ENCODE results near the gene MTOR. TPM values are rescaled to one million over a fixed set of nuclear protein-coding genes. Genes with fewer than 3 reads are reported as not detected.

MTOR gene
- total and polyA plus RNA-seq, 5 experiments from 2014 or later: 3.5 to 45.9 (median 7.2) TPM

- no peaks in the 10 kb centered on the region for H3K27me3 Mint-ChIP-seq
- DNase-seq (no peak), ATAC-seq (no peak)
- POLR2A ChIA-PET: no interaction called here
- H3K27ac Mint-ChIP-seq: peak overlapping the region in 3 of 10 donors; percentile 20 to 59 (median 58)
- peaks cover 6 to 80% (median 13%) of the 10 kb centered on the region in 3 donors for H3K36me3 Mint-ChIP-seq
- no peaks in the 10 kb centered on the region for H3K9me3 Mint-ChIP-seq
- peaks cover 2 to 15% (median 6%) of the 10 kb centered on the region in 4 donors for H3K4me1 Mint-ChIP-seq
- no peak overlapping the region for H3K4me3 Mint-ChIP-seq
Measured at GRCh38 chr1:11245248-11245647, 17.1 kb downstream of the MTOR start.

GRCh38 chr1:11238311-11238710 lies 24.0 kb downstream of the MTOR start:
- H3K4me1 Mint-ChIP-seq: peaks cover 0 to 8% (median 6%) of the 10 kb centered on the region in 4 donors
- no peak overlapping the region for H3K4me3 Mint-ChIP-seq
- POLR2A ChIA-PET: no interaction called here
- H3K27me3 Mint-ChIP-seq: no peaks in the 10 kb centered on the region
- peaks cover 13 to 93% (median 34%) of the 10 kb centered on the region in 3 donors for H3K36me3 Mint-ChIP-seq
- no peak for ATAC-seq
- no peaks in the 10 kb centered on the region for H3K9me3 Mint-ChIP-seq
- H3K27ac Mint-ChIP-seq: peak overlapping the region in 1 of 10 donors; percentile 57
- no peak for DNase-seq

- Mint-ChIP-seq H3K9me3 (no peaks in the 10 kb centered on the region), H3K36me3 (peaks cover 13 to 92% (median 37%) of the 10 kb centered on the region in 3 donors), H3K4me3 (no peak overlapping the region), H3K27ac (no peak overlapping the region), H3K4me1 (peaks cover 0 to 8% (median 6%) of the 10 kb centered on the region in 4 donors), H3K27me3 (no peaks in the 10 kb centered on the region)
- DNase-seq: no peak
- ATAC-seq: no peak
- POLR2A ChIA-PET: no interaction called here
Measured at GRCh38 chr1:11237356-11237755, 25.0 kb downstream of the MTOR start.

- DNase-seq (no peak), ATAC-seq (no peak)
- no peaks in the 10 kb centered on the region for H3K27me3 Mint-ChIP-seq
- POLR2A ChIA-PET: interaction anchor here (0.7 kb wide), 1 partner anchor 489 kb away, joined by 3 read pairs; no protein-coding TSS in a partner anchor
- H3K36me3 Mint-ChIP-seq: peaks cover 8 to 95% (median 50%) of the 10 kb centered on the region in 3 donors
- H3K9me3 Mint-ChIP-seq: no peaks in the 10 kb centered on the region
- peaks cover 1 to 16% (median 4%) of the 10 kb centered on the region in 4 donors for H3K4me1 Mint-ChIP-seq
- H3K27ac Mint-ChIP-seq: no peak overlapping the region
- H3K4me3 Mint-ChIP-seq: no peak overlapping the region
Measured at GRCh38 chr1:11233208-11233607, 29.1 kb downstream of the MTOR start.

GRCh38 chr1:11229203-11229602 lies 33.1 kb downstream of the MTOR start:
- H3K27me3 Mint-ChIP-seq: no peaks in the 10 kb centered on the region
- peak overlapping the region in 1 of 10 donors; percentile 44 for H3K4me3 Mint-ChIP-seq
- peaks cover 12 to 89% (median 48%) of the 10 kb centered on the region in 3 donors for H3K36me3 Mint-ChIP-seq
- no peak for ATAC-seq
- POLR2A ChIA-PET: no interaction called here
- H3K27ac Mint-ChIP-seq: peak overlapping the region in 5 of 10 donors; percentile 19 to 89 (median 33)
- DNase-seq: no peak
- peaks cover 9 to 33% (median 17%) of the 10 kb centered on the region in 4 donors for H3K4me1 Mint-ChIP-seq
- no peaks in the 10 kb centered on the region for H3K9me3 Mint-ChIP-seq

GRCh38 chr1:11227106-11228077 lies 35.0 kb downstream of the MTOR start:
- H3K36me3 Mint-ChIP-seq: peaks cover 12 to 86% (median 41%) of the 10 kb centered on the region in 3 donors
- H3K4me1 Mint-ChIP-seq: peaks cover 13 to 33% (median 17%) of the 10 kb centered on the region in 4 donors
- DNase-seq: no peak
- peak overlapping the region; percentile 1 to 87 (median 65) for H3K27ac Mint-ChIP-seq
- no peaks in the 10 kb centered on the region for H3K27me3 Mint-ChIP-seq
- POLR2A ChIA-PET: interaction anchor here (0.6 to 0.9 kb wide), 3 partner anchors 41 to 725 kb away, joined by 3 to 5 read pairs (median 3); no protein-coding TSS in a partner anchor
- ATAC-seq: no peak
- no peaks in the 10 kb centered on the region for H3K9me3 Mint-ChIP-seq
- H3K4me3 Mint-ChIP-seq: peak overlapping the region in 5 of 10 donors; percentile 5 to 44 (median 11)

- no peak for ATAC-seq
- POLR2A ChIA-PET: no interaction called here
- peaks cover 15 to 95% (median 50%) of the 10 kb centered on the region in 3 donors for H3K36me3 Mint-ChIP-seq
Measured at GRCh38 chr1:11216074-11216473, 46.3 kb downstream of the MTOR start.

GRCh38 chr1:11215381-11216005 lies 46.9 kb downstream of the MTOR start:
- POLR2A ChIA-PET: no interaction called here
- no peaks in the 10 kb centered on the region for H3K27me3 Mint-ChIP-seq
- no peak for DNase-seq
- H3K9me3 Mint-ChIP-seq: no peaks in the 10 kb centered on the region
- no peak for ATAC-seq
- H3K27ac Mint-ChIP-seq: peak overlapping the region in 1 of 10 donors; percentile 45
- peaks cover 0 to 1% (median 0%) of the 10 kb centered on the region in 4 donors for H3K4me1 Mint-ChIP-seq
- no peak overlapping the region for H3K4me3 Mint-ChIP-seq
- peaks cover 15 to 97% (median 56%) of the 10 kb centered on the region in 3 donors for H3K36me3 Mint-ChIP-seq

More at GRCh38 chr1:11216074-11216473, 46.3 kb downstream of the MTOR start:
- no peak overlapping the region for H3K4me3 Mint-ChIP-seq
- peak overlapping the region in 1 of 10 donors; percentile 45 for H3K27ac Mint-ChIP-seq
- H3K9me3 Mint-ChIP-seq: no peaks in the 10 kb centered on the region
- peaks cover 0 to 1% (median 0%) of the 10 kb centered on the region in 4 donors for H3K4me1 Mint-ChIP-seq
- no peaks in the 10 kb centered on the region for H3K27me3 Mint-ChIP-seq
- DNase-seq: no peak

- Mint-ChIP-seq H3K27ac (peak overlapping the region in 1 of 10 donors; percentile 22), H3K4me3 (no peak overlapping the region), H3K4me1 (peaks cover 0 to 1% (median 0%) of the 10 kb centered on the region in 4 donors), H3K36me3 (peaks cover 15 to 97% (median 58%) of the 10 kb centered on the region in 3 donors), H3K27me3 (no peaks in the 10 kb centered on the region), H3K9me3 (no peaks in the 10 kb centered on the region)
- no peak for ATAC-seq
- no peak for DNase-seq
- POLR2A ChIA-PET: no interaction called here
Measured at GRCh38 chr1:11214698-11215380, 47.5 kb downstream of the MTOR start.

- H3K4me1 Mint-ChIP-seq: peaks cover 0 to 1% (median 0%) of the 10 kb centered on the region in 4 donors
- H3K9me3 Mint-ChIP-seq: no peaks in the 10 kb centered on the region
- H3K4me3 Mint-ChIP-seq: no peak overlapping the region
- ATAC-seq: no peak
- DNase-seq: no peak
- POLR2A ChIA-PET: no interaction called here
- peak overlapping the region in 2 of 10 donors; percentile 29 to 39 for H3K27ac Mint-ChIP-seq
- H3K36me3 Mint-ChIP-seq: peaks cover 15 to 98% (median 50%) of the 10 kb centered on the region in 3 donors
- H3K27me3 Mint-ChIP-seq: no peaks in the 10 kb centered on the region
Measured at GRCh38 chr1:11211925-11212587, 50.3 kb downstream of the MTOR start.

- Mint-ChIP-seq H3K27me3 (no peaks in the 10 kb centered on the region), H3K4me3 (no peak overlapping the region), H3K9me3 (no peaks in the 10 kb centered on the region), H3K36me3 (peaks cover 15 to 98% (median 47%) of the 10 kb centered on the region in 3 donors), H3K4me1 (peaks cover 0 to 1% (median 0%) of the 10 kb centered on the region in 4 donors), H3K27ac (no peak overlapping the region)
- DNase-seq (no peak), ATAC-seq (no peak)
- POLR2A ChIA-PET: no interaction called here
Measured at GRCh38 chr1:11211461-11211860, 50.9 kb downstream of the MTOR start.

Data from naive thymus-derived CD8-positive, alpha-beta T cell (primary cell).